ENCODE data around the gene NDE1. TPM values are rescaled to one million over a fixed set of nuclear protein-coding genes. Genes with fewer than 3 reads are reported as not detected.

The NDE1 gene
- total RNA-seq, 4 donors from 2014 or later, result 46.1 to 94.9 (median 70.1) TPM

DNA sequence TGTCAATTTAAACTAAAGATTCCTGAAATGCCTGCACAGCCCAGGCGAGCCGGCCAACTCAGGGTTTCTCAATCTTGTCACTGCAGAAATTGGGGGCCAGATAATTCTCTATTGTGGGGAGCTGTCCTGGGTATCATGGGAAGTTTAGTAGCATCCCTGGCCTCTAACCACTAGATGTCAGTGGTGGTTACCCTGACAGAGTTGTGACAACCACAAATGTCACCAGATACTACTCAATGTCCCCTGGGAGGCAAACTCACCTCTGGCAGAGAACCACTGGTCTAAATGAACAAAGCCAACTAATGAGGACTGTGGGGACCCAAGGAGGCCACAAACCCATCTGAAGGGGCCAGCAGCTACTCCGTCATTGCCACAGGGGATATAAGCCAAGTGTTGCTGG is 115.8 kb downstream of the NDE1 start:
- Histone ChIP-seq H3K36me3 (peaks cover 0 to 97% (median 57%) of the 10 kb centered on the region in 4 donors), H3K27me3 (no peaks in the 10 kb centered on the region), H3K9me3 (no peaks in the 10 kb centered on the region), H3K27ac (replicated peaks in 1 of 4) (peak overlapping the region; percentile 63 to 75 (median 74)), H3K4me1 (peaks cover 0 to 97% (median 88%) of the 10 kb centered on the region in 4 donors), H3K4me3 (no peak overlapping the region)
- intact Hi-C loops (cut with DNase I), result loop anchor here (10.0 kb wide), 2 partner anchors 359 to 429 kb away; no protein-coding TSS in a partner anchor
- WGBS, result 31% methylated on average over 3 of the region's 3 CpGs
- TF ChIP-seq POLR2AphosphoS5 (IDR thresholded peaks at IDR 0.05) (peak in 1 of 2 donors; percentile 23), POLR2A (IDR thresholded peaks at IDR 0.05; ENCODE audit: low read depth) (no peak), EP300 (IDR thresholded peaks at IDR 0.05) (no peak)
- TF ChIP-seq, protein P1, sequence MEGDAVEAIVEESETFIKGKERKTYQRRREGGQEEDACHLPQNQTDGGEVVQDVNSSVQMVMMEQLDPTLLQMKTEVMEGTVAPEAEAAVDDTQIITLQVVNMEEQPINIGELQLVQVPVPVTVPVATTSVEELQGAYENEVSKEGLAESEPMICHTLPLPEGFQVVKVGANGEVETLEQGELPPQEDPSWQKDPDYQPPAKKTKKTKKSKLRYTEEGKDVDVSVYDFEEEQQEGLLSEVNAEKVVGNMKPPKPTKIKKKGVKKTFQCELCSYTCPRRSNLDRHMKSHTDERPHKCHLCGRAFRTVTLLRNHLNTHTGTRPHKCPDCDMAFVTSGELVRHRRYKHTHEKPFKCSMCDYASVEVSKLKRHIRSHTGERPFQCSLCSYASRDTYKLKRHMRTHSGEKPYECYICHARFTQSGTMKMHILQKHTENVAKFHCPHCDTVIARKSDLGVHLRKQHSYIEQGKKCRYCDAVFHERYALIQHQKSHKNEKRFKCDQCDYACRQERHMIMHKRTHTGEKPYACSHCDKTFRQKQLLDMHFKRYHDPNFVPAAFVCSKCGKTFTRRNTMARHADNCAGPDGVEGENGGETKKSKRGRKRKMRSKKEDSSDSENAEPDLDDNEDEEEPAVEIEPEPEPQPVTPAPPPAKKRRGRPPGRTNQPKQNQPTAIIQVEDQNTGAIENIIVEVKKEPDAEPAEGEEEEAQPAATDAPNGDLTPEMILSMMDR (IDR thresholded peaks at IDR 0.05), result peak; percentile 35 to 53 (median 40)
- DNase-seq (ENCODE audit: extremely low spot score), result no peak

DNA sequence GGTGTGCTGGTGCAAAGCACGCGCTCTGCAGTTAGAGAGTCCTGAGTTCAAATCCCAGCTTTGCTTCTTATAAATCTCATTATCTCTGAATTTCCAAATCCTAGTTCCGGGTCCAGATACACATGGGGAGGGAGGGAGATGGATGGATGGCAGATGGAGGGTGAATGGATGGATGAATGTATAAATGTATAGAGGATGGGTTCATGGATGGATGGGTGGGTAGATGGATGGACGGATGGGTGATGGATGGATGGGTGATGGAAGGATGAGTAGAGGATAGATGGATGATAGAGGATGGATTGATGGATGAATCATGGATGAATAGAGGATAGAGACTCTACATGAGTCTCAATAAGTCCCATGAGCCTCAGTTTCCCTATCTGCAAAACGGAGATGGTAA is 116.9 kb downstream of the NDE1 start:
- TF ChIP-seq, protein P1 (IDR thresholded peaks at IDR 0.05), result no peak
- peak in 1 of 2 donors; percentile 86 for TF ChIP-seq POLR2AphosphoS5 (IDR thresholded peaks at IDR 0.05)
- 77% methylated on average over 5 of the region's 5 CpGs for WGBS
- peak overlapping the region; percentile 63 to 77 (median 74) for H3K27ac ChIP-seq (replicated peaks in 1 of 4)

DNA sequence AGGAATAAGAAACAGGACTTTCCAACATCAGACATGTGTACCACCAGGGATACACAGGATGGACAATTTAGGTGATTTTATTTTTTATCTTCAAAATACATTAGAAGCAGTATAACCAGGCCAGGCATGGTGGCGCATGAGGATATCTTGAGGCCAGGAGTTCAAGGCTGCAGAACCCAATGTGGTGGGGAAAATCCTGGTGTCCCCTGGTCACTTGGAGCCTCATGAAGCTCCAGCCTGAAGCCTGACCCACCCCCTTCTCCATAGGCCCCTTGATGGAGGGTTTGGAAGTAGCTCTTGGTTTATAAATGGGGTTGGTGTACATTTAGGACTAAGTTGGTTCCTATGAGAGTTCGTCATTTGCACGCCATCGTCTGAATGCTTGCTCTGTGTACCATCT is 118.2 kb downstream of the NDE1 start:
- WGBS, result 85% methylated on average over 4 of the region's 4 CpGs
- Histone ChIP-seq H3K36me3 (peaks cover 0 to 93% (median 59%) of the 10 kb centered on the region in 4 donors), H3K4me3 (no peak overlapping the region), H3K9me3 (no peaks in the 10 kb centered on the region), H3K4me1 (peaks cover 0 to 100% (median 91%) of the 10 kb centered on the region in 4 donors), H3K27me3 (no peaks in the 10 kb centered on the region), H3K27ac (replicated peaks in 1 of 4) (peak overlapping the region; percentile 63 to 77 (median 74))
- intact Hi-C loops (cut with DNase I), result loop anchor here (10.0 kb wide), 2 partner anchors 357 to 427 kb away; no protein-coding TSS in a partner anchor
- TF ChIP-seq POLR2AphosphoS5 (IDR thresholded peaks at IDR 0.05) (peak in 1 of 2 donors; percentile 72), POLR2A (IDR thresholded peaks at IDR 0.05; ENCODE audit: low read depth) (no peak)
- DNase-seq (ENCODE audit: extremely low spot score), result no peak

More for the DNA sequence above, 116.9 kb downstream of the NDE1 start:
- intact Hi-C loops (cut with DNase I), result loop anchor here (10.0 kb wide), 2 partner anchors 358 to 428 kb away; no protein-coding TSS in a partner anchor
- H3K4me1 ChIP-seq, result peaks cover 0 to 98% (median 91%) of the 10 kb centered on the region in 4 donors
- H3K4me3 ChIP-seq, result no peak overlapping the region
- no peaks in the 10 kb centered on the region for H3K9me3 ChIP-seq
- no peak for DNase-seq (ENCODE audit: extremely low spot score)
- H3K36me3 ChIP-seq, result peaks cover 0 to 97% (median 60%) of the 10 kb centered on the region in 4 donors
- H3K27me3 ChIP-seq, result no peaks in the 10 kb centered on the region

DNA sequence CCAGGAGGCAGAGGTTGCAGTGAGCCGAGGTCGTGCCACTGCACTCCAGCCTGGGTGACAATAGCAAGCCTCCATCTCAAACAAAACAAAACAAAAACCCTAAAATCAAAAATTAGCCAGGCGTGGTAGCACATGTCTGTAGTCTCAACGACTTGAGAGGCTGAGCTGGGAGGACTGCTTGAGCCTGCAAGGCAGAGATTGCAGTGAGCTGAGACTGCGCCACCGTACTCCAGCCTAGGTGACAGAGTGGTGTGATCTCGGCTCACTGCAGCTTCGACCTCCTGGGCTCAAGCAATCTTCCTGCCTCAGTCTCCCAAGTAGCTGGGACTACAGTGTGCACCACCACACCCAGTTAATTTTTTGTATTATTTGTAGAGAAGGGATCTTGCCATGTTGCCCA is 119.2 kb downstream of the NDE1 start:
- intact Hi-C loops (cut with DNase I), result loop anchor here (10.0 kb wide), 2 partner anchors 356 to 426 kb away; no protein-coding TSS in a partner anchor
- H3K36me3 ChIP-seq, result peaks cover 0 to 92% (median 57%) of the 10 kb centered on the region in 4 donors
- no peak for DNase-seq (ENCODE audit: extremely low spot score)
- H3K27me3 ChIP-seq, result no peaks in the 10 kb centered on the region
- peak in 1 of 2 donors; percentile 61 for TF ChIP-seq POLR2AphosphoS5 (IDR thresholded peaks at IDR 0.05)
- TF ChIP-seq, protein P1 (IDR thresholded peaks at IDR 0.05), result no peak
- H3K9me3 ChIP-seq, result no peaks in the 10 kb centered on the region
- no peak overlapping the region for H3K4me3 ChIP-seq
- peaks cover 0 to 100% (median 91%) of the 10 kb centered on the region in 4 donors for H3K4me1 ChIP-seq
- H3K27ac ChIP-seq (replicated peaks in 1 of 4), result peak overlapping the region; percentile 71 to 77 (median 76)
- WGBS, result 68% methylated on average over 7 of the region's 8 CpGs

DNA sequence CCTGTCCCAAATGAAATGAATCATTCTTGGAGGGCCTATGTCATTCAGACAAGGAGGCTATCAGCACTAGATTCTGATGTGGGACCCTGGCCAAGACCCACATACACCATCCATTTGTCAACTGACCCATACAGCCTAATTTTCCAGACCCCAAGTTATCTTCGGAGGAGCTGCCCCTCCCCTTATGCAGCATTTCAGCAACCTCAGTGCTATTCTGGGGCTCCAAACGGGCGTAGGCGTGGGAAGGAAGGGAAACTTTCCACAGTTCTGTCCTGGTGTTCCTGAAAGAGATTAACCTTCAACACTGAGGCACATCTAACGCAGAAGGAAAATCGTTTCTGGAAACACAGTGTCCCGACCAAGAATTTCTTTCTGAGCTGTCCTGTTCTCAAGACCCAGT is 120.1 kb downstream of the NDE1 start:
- no peak for DNase-seq (ENCODE audit: extremely low spot score)
- Histone ChIP-seq H3K27ac (replicated peaks in 1 of 4) (peak overlapping the region; percentile 71 to 77 (median 76)), H3K4me3 (no peak overlapping the region), H3K27me3 (no peaks in the 10 kb centered on the region), H3K9me3 (no peaks in the 10 kb centered on the region), H3K36me3 (peaks cover 0 to 92% (median 57%) of the 10 kb centered on the region in 4 donors), H3K4me1 (peaks cover 0 to 100% (median 91%) of the 10 kb centered on the region in 4 donors)
- peak; percentile 37 to 57 for TF ChIP-seq POLR2AphosphoS5 (IDR thresholded peaks at IDR 0.05)
- TF ChIP-seq, protein P1 (IDR thresholded peaks at IDR 0.05), result no peak
- TF ChIP-seq EP300 (IDR thresholded peaks at IDR 0.05), result no peak
- TF ChIP-seq POLR2A (IDR thresholded peaks at IDR 0.05; ENCODE audit: low read depth), result no peak
- 11% methylated on average over 7 of the region's 7 CpGs for WGBS
- intact Hi-C loops (cut with DNase I), result no loop called here

All from esophagus muscularis mucosa (tissue), 4 donors.